Stomach (tissue), 4 donors: ENCODE results near the gene SFT2D3.

Experiments used
- POLR2AphosphoS5 ChIP-seq, 3 donors: sonication (generic); formaldehyde crosslinking; IDR thresholded peaks; one replicate each; pipeline ENCODE4 v1.6.1; 2016; ENCODE audit warnings: antibody characterized with exemption in 3 of 3
- TF ChIP-seq, protein P1 (sequence below), 7 experiments: fragments of 450-650 bp in 4 of 7; fragments of 200-600 bp in 3 of 7; sonication (generic) in 3 of 7; IDR thresholded peaks; one replicate each; pipeline ENCODE4 v1.5.1; 2016 to 2019; ENCODE audit warnings: antibody characterized with exemption in 7 of 7, control low read depth in 2 of 7, mild to moderate bottlenecking in 1 of 7

DNA sequence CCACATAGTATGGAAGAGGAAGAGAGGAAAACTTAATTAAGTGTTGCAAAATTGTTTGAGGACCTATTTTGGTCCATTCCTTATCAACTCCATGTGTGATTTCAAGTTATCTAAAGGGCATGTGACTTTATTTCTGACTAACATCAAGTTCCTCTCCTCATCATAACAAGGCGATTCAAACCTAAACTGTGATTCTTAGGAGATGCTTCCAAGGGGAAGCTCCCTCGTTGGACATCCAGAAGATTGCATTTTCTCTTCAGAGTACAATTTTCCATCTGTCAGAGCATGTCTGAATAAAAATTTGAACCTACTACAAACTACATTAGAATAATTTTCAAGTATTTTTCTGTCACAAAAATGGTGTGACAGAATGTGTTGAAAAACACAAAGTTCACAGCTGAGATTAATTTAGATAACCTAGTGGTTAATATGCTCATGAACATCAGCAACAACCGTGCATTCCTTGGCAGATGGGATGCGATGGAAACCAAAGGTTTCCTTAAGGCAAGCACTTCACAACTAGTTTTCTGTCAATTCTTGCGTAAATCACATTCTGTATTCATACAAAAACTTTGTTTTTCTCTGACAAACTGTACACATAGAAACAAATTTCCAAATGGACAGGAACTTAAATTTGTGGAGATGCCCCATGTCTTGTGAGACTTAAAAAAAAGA lies 4.2 kb downstream of the SFT2D3 start:
- TF ChIP-seq, protein P1, sequence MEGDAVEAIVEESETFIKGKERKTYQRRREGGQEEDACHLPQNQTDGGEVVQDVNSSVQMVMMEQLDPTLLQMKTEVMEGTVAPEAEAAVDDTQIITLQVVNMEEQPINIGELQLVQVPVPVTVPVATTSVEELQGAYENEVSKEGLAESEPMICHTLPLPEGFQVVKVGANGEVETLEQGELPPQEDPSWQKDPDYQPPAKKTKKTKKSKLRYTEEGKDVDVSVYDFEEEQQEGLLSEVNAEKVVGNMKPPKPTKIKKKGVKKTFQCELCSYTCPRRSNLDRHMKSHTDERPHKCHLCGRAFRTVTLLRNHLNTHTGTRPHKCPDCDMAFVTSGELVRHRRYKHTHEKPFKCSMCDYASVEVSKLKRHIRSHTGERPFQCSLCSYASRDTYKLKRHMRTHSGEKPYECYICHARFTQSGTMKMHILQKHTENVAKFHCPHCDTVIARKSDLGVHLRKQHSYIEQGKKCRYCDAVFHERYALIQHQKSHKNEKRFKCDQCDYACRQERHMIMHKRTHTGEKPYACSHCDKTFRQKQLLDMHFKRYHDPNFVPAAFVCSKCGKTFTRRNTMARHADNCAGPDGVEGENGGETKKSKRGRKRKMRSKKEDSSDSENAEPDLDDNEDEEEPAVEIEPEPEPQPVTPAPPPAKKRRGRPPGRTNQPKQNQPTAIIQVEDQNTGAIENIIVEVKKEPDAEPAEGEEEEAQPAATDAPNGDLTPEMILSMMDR (IDR thresholded peaks at IDR 0.05): no peak
- peak in 1 of 3 donors; percentile 37 for TF ChIP-seq POLR2AphosphoS5 (IDR thresholded peaks at IDR 0.05)
